ENCODE data around the gene OR4B1.

Gene OR4B1

DNA sequence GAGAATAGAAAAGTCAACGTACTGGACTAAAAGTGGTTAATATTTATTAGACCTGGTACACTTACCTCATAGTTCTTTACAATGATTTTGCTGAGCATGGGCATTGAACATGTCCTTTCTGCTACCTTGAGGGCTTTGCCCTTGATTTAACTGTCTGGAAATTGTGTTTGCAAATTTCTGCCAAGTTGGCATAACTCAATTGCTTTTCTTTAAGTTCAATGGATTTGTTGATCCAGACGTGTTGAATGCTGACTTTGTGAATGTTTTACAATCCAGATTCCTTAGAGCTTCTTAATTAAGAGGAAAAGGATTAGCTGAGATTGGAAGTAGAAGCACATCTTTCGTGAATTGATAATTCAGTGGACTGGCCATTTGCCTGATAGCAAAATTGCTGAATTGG, 21.1 kb downstream of the OR4B1 start:
- H3K36me3 Mint-ChIP-seq (ENCODE audit: low read depth): no peaks in the 10 kb centered on the region
- no peak for DNase-seq
- H3K4me3 Mint-ChIP-seq: no peak overlapping the region
- H3K9me3 Mint-ChIP-seq: peaks cover 89% of the 10 kb centered on the region
- TF ChIP-seq, protein P1, sequence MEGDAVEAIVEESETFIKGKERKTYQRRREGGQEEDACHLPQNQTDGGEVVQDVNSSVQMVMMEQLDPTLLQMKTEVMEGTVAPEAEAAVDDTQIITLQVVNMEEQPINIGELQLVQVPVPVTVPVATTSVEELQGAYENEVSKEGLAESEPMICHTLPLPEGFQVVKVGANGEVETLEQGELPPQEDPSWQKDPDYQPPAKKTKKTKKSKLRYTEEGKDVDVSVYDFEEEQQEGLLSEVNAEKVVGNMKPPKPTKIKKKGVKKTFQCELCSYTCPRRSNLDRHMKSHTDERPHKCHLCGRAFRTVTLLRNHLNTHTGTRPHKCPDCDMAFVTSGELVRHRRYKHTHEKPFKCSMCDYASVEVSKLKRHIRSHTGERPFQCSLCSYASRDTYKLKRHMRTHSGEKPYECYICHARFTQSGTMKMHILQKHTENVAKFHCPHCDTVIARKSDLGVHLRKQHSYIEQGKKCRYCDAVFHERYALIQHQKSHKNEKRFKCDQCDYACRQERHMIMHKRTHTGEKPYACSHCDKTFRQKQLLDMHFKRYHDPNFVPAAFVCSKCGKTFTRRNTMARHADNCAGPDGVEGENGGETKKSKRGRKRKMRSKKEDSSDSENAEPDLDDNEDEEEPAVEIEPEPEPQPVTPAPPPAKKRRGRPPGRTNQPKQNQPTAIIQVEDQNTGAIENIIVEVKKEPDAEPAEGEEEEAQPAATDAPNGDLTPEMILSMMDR (IDR thresholded peaks at IDR 0.05): no peak
- peaks cover 3% of the 10 kb centered on the region for H3K27me3 Mint-ChIP-seq (ENCODE audit: low read depth, poor library complexity)
- no peaks in the 10 kb centered on the region for H3K4me1 Mint-ChIP-seq
- H3K27ac Mint-ChIP-seq: no peak overlapping the region

DNA sequence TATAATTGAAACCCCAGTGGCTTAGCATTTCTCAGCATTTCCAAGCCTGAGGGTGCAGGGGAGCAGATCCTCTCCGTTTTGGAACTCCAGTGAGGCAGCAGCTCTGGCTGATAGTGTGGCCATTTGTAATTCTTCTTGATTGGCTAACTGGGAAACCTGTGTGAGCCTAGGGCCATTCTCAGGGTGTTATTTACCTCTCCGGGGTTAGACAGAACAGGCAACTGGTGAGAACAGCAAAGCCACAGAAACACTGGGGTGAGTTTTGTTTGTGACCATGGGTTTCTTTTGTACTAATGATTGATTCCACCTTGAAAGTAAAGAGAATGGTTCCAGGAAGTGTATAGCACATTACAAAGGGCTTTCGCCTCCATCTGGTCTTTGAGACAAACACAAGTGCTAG, 25.9 kb downstream of the OR4B1 start:
- Mint-ChIP-seq H3K4me1 (no peaks in the 10 kb centered on the region), H3K36me3 (ENCODE audit: low read depth) (no peaks in the 10 kb centered on the region), H3K9me3 (peaks cover 87% of the 10 kb centered on the region), H3K27ac (no peak overlapping the region), H3K27me3 (ENCODE audit: low read depth, poor library complexity) (peaks cover 6% of the 10 kb centered on the region), H3K4me3 (no peak overlapping the region)
- TF ChIP-seq, protein P1 (IDR thresholded peaks at IDR 0.05): no peak
- DNase-seq: no peak

DNA sequence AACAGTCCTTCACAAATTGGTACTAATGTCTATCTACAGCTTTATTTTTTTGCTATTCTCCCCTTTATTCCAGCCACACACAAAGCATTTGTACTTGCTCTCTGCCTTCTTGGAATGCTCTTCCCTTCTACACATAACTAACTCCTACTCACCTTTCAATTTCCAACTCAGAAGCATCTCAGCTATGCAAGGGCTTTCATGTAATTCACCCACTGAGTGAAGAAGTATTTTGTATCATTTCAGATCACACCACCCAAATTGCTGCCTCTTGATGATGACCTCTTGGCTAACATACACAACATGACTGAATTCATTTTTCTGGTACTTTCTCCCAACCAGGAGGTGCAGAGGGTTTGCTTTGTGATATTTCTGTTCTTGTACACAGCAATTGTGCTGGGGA, 28.2 kb downstream of the OR4B1 start, which contains the start of gene OR4X2:
TSS of gene OR4X2 (plus strand) at position 301 of the 400 bp plus-strand sequence. CDS start at position 301, 0 bp downstream.
- Mint-ChIP-seq H3K4me1 (no peaks in the 10 kb centered on the region), H3K36me3 (ENCODE audit: low read depth) (no peaks in the 10 kb centered on the region), H3K9me3 (peaks cover 82% of the 10 kb centered on the region), H3K27ac (no peak within 1 kb of the TSS), H3K4me3 (no peak within 1 kb of the TSS), H3K27me3 (ENCODE audit: low read depth, poor library complexity) (peaks cover 6% of the 10 kb centered on the region)
- TF ChIP-seq, protein P1 (IDR thresholded peaks at IDR 0.05): no peak
- DNase-seq: no peak

DNA sequence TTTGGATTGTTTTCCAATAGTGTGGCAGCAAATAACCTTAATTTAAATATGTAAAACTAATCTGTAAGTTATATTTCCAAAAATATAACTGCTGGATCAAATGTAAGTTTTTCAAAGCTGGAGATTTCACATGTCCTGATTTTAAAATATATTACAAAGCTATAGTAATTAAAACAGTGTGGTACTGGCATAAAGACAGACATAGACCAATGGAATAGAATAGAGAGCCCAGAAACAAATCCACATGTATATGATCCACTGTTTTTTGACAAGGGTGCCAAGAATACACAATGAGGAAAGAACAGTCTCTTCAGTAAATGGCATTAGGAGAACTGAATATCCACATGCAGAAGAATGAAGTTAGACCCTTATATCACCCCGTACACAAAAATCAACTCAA, 32.3 kb downstream of the OR4B1 start:
- TF ChIP-seq, protein P1 (IDR thresholded peaks at IDR 0.05): no peak
- DNase-seq: no peak
- Mint-ChIP-seq H3K9me3 (peaks cover 76% of the 10 kb centered on the region), H3K4me3 (no peak overlapping the region), H3K36me3 (ENCODE audit: low read depth) (no peaks in the 10 kb centered on the region), H3K27me3 (ENCODE audit: low read depth, poor library complexity) (peaks cover 2% of the 10 kb centered on the region), H3K4me1 (no peaks in the 10 kb centered on the region), H3K27ac (no peak overlapping the region)

DNA sequence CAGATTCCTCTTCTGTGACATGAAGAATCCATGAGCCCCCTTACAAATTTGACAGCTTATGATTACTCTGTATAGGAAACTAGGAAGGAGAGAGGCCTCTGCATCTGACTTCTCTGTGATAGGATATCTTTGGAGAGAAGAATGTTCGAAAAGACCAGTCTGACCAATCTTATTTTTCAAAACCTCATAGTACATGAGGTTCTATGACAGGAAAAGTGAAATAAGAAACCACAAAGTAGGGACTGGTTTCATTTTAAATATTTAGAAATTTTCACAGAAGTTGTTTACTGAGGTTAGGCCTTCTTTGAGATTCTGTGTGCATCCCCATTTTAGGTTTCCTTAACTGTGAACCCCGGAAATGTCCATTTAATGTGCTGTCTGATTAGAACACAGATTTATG, 45.0 kb downstream of the OR4B1 start:
- no peak overlapping the region for H3K4me3 Mint-ChIP-seq
- DNase-seq: no peak
- H3K36me3 Mint-ChIP-seq (ENCODE audit: low read depth): no peaks in the 10 kb centered on the region
- H3K27ac Mint-ChIP-seq: no peak overlapping the region
- peaks cover 68% of the 10 kb centered on the region for H3K9me3 Mint-ChIP-seq
- no peaks in the 10 kb centered on the region for H3K27me3 Mint-ChIP-seq (ENCODE audit: low read depth, poor library complexity)
- no peaks in the 10 kb centered on the region for H3K4me1 Mint-ChIP-seq
- TF ChIP-seq, protein P1 (IDR thresholded peaks at IDR 0.05): no peak

DNA sequence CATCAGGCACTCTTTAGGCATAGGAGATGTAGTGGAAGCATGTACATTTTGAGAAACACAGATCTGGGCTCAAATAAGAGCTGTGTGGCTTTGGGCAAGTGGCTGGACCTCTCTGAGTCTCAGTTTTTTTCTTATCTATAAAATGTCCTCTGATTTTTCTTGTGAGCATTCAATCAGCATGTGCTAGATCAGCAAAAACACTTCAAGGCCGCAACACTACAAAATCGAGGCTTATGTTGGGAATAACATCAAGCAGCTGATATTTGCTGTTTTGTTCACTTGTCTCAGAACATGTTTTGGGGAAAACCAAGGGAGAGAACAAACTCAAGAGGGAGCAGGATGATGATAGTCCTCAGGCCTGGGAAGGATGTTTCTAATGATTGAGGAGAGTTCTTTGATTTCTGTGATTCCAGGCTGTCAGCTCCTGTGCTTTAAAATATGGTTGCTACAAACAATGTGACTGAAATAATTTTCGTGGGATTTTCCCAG, 46.9 kb downstream of the OR4B1 start, which contains the start of gene OR4X1:
TSS of gene OR4X1 (plus strand) at position 439 of the 489 bp plus-strand sequence. CDS start at position 439, 0 bp downstream.
- H3K36me3 Mint-ChIP-seq (ENCODE audit: low read depth): no peaks in the 10 kb centered on the region
- peaks cover 64% of the 10 kb centered on the region for H3K9me3 Mint-ChIP-seq
- no peak within 1 kb of the TSS for H3K27ac Mint-ChIP-seq
- H3K4me3 Mint-ChIP-seq: no peak within 1 kb of the TSS
- TF ChIP-seq, protein P1 (IDR thresholded peaks at IDR 0.05): no peak
- no peaks in the 10 kb centered on the region for H3K4me1 Mint-ChIP-seq
- H3K27me3 Mint-ChIP-seq (ENCODE audit: low read depth, poor library complexity): no peaks in the 10 kb centered on the region
- no peak for DNase-seq

Measured in nephron progenitor cell (in vitro differentiated cells).